Spinal cord (tissue), 4 donors: ENCODE measurements around the gene BPIFB4. TPM values are rescaled to one million over a fixed set of nuclear protein-coding genes. Genes with fewer than 3 reads are reported as not detected.

Experiments
- polyA plus RNA-seq, 2 donors: library from polyadenylated mRNA; unstranded; fragments of 120-200 nt; gene quantifications; one replicate each; pipeline ENCODE4 v1.2.1, GENCODE V29; 2013; ENCODE audit not compliant: insufficient read length in 2 of 2
- total RNA-seq, 2 donors: library from RNA; depleted of rRNA in 1 of 2; stranded (reverse); fragments of 120-200 nt in 1 of 2; fragments of >200 nt in 1 of 2; gene quantifications; one replicate each; pipeline versions ENCODE4 v1.2.3 to v1.2.4, GENCODE V29; 2013 to 2014

The BPIFB4 gene
- total and polyA plus RNA-seq, 4 donors: 0.24 to 0.44 (median 0.32) TPM; not detected in 1

Other genes starting within 250 kb of the BPIFB4 start
- under 1 TPM; 0.10 to 0.22 TPM for gene EFCAB8, start 220.7 kb upstream of the BPIFB4 start, total RNA-seq
- gene EFCAB8, start 220.7 kb upstream of the BPIFB4 start, polyA plus RNA-seq: under 1 TPM; 0.17 to 0.36 TPM
- not detected for gene SUN5, start 75.2 kb upstream of the BPIFB4 start, total RNA-seq
- not detected for gene SUN5, start 75.2 kb upstream of the BPIFB4 start, polyA plus RNA-seq
- under 1 TPM in 1 of 2 donors, not detected in 1; 0.11 TPM for gene BPIFB2, start 71.9 kb upstream of the BPIFB4 start, total RNA-seq
- not detected for gene BPIFB2, start 71.9 kb upstream of the BPIFB4 start, polyA plus RNA-seq
- gene BPIFB6, start 48.0 kb upstream of the BPIFB4 start, total RNA-seq: not detected
- gene BPIFB6, start 48.0 kb upstream of the BPIFB4 start, polyA plus RNA-seq: not detected
- under 1 TPM in 1 of 2 donors, not detected in 1; 0.17 TPM for gene BPIFB3, start 25.7 kb upstream of the BPIFB4 start, total RNA-seq
- gene BPIFB3, start 25.7 kb upstream of the BPIFB4 start, polyA plus RNA-seq: not detected
- gene BPIFA2, start 88.5 kb downstream of the BPIFB4 start, total RNA-seq: under 1 TPM in 1 of 2 donors, not detected in 1; 0.11 TPM
- under 1 TPM in 1 of 2 donors, not detected in 1; 0.15 TPM for gene BPIFA2, start 88.5 kb downstream of the BPIFB4 start, polyA plus RNA-seq
- not detected for gene BPIFA3, start 137.7 kb downstream of the BPIFB4 start, total RNA-seq
- not detected for gene BPIFA3, start 137.7 kb downstream of the BPIFB4 start, polyA plus RNA-seq
- not detected for gene BPIFA1, start 156.4 kb downstream of the BPIFB4 start, total RNA-seq
- gene BPIFA1, start 156.4 kb downstream of the BPIFB4 start, polyA plus RNA-seq: not detected
- under 1 TPM in 1 of 2 donors, not detected in 1; 0.28 TPM for gene BPIFB1, start 203.6 kb downstream of the BPIFB4 start, total RNA-seq
- under 1 TPM; 0.13 to 0.36 TPM for gene BPIFB1, start 203.6 kb downstream of the BPIFB4 start, polyA plus RNA-seq